OCI-LY7 (cell line): ENCODE data around the gene FCHSD2. TPM values are rescaled to one million over a fixed set of nuclear protein-coding genes. Genes with fewer than 3 reads are reported as not detected.

Source experiments
- BruUV-seq: library from RNA; stranded (reverse); fragments of 400-500 nt; replicated peaks from 2 replicates; lab custom pipeline; 2021; lab: Mats Ljungman, UMichigan
- CTCF ChIA-PET: fragments of 300-600 bp; sonication (Branson Sonifier 250); formaldehyde crosslinking; loops from one replicate; lab custom pipeline; 2022; ENCODE audit warnings: antibody characterized with exemption; ENCODE audit not compliant: unreplicated experiment; lab: Charles Lee
- POLR2A ChIA-PET: fragments of 300-600 bp; sonication (Branson Sonifier 250); formaldehyde crosslinking; loops from one replicate; lab custom pipeline; 2022; ENCODE audit warnings: antibody characterized with exemption; lab: Charles Lee
- DNase-seq: peaks from one replicate; pipeline ENCODE4 v3.0.0-alpha.2; 2015; ENCODE audit warnings: low spot score
- H2AFZ ChIP-seq: fragments of 200-600 bp; sonication (generic), shearing (Covaris generic); 2 replicates; pipeline ENCODE4 v1.6.1; 2014; ENCODE audit warnings: mild to moderate bottlenecking, antibody characterized with exemption, low read length, moderate library complexity
- H3K27ac ChIP-seq: fragments of 200-600 bp; sonication (generic); 2 replicates; pipeline ENCODE4 v1.5.1; 2014; ENCODE audit warnings: mixed run types, low read depth, mild to moderate bottlenecking, moderate library complexity, low read length, inconsistent platforms; ENCODE audit not compliant: poor library complexity, severe bottlenecking
- H3K36me3 ChIP-seq: fragments of 200-600 bp; sonication (generic); 2 replicates; pipeline ENCODE4 v1.6.1; 2014; ENCODE audit warnings: mild to moderate bottlenecking, antibody characterized with exemption, low read length, moderate library complexity, mixed read lengths; ENCODE audit not compliant: insufficient read depth
- H3K4me1 ChIP-seq: fragments of 200-600 bp; sonication (generic); 2 replicates; pipeline ENCODE4 v1.5.1; 2014; ENCODE audit warnings: mild to moderate bottlenecking, low read length; ENCODE audit not compliant: insufficient read depth, poor library complexity, severe bottlenecking
- H3K4me2 ChIP-seq: fragments of 200-600 bp; sonication (generic); 2 replicates; pipeline ENCODE4 v1.6.1; 2014; ENCODE audit warnings: mild to moderate bottlenecking, low read length
- H3K4me3 ChIP-seq: fragments of 200-600 bp; sonication (generic); 2 replicates; pipeline ENCODE4 v1.5.1; 2014; ENCODE audit warnings: mild to moderate bottlenecking, low read depth, low read length; ENCODE audit not compliant: poor library complexity, severe bottlenecking
- H3K79me2 ChIP-seq: fragments of 200-600 bp; sonication (generic); 2 replicates; pipeline ENCODE4 v1.6.1; 2016; ENCODE audit warnings: low read depth, mild to moderate bottlenecking, low read length, moderate library complexity, mixed read lengths; ENCODE audit not compliant: insufficient read depth
- H3K9me2 ChIP-seq: fragments of 200-600 bp; sonication (generic); 2 replicates; pipeline ENCODE4 v1.6.1; 2016; ENCODE audit warnings: mild to moderate bottlenecking, low read length, mixed read lengths; ENCODE audit not compliant: insufficient read depth
- H3K9me3 ChIP-seq: fragments of 200-600 bp; sonication (generic); 2 replicates; pipeline ENCODE4 v1.6.1; 2014; ENCODE audit warnings: mild to moderate bottlenecking, mixed run types, low read length, mixed read lengths
- H4K20me1 ChIP-seq: fragments of 200-600 bp; sonication (generic); 2 replicates; pipeline ENCODE4 v1.6.1; 2014; ENCODE audit warnings: mild to moderate bottlenecking, antibody characterized with exemption, low read length, moderate library complexity, mixed read lengths; ENCODE audit not compliant: insufficient read depth
- EZH2phosphoT487 ChIP-seq: fragments of 200-600 bp; sonication (generic); IDR thresholded peaks from 2 replicates; pipeline ENCODE4 v1.6.1; 2018; ENCODE audit warnings: low read depth, borderline replicate concordance, mild to moderate bottlenecking, mixed run types, antibody characterized with exemption, low read length, moderate library complexity, mixed read lengths
- intact Hi-C: fragments of 100-400 bp; cut with micrococcal nuclease; formaldehyde crosslinking; loops from one replicate; pipeline ENCODE4 v1.10.0; 2022; ENCODE audit not compliant: unreplicated experiment
- total RNA-seq, 2 experiments: library from RNA; depleted of rRNA in 1 of 2; stranded (reverse); fragments of >200 nt in 1 of 2; shearing (Covaris generic) in 1 of 2; gene quantifications; 2 replicates each; pipeline ENCODE4 v1.2.3, GENCODE V29; 2014 to 2022
- TF ChIP-seq, protein P1 (sequence below): fragments of 200-600 bp; sonication (generic); conservative IDR thresholded peaks from 2 replicates; pipeline ENCODE4 v1.5.1; 2014; ENCODE audit warnings: mild to moderate bottlenecking, antibody characterized with exemption, low read length, moderate library complexity, mixed read lengths

The FCHSD2 gene
- total RNA-seq, 2 experiments from 2014 or later, result 39.0 to 147 TPM

DNA sequence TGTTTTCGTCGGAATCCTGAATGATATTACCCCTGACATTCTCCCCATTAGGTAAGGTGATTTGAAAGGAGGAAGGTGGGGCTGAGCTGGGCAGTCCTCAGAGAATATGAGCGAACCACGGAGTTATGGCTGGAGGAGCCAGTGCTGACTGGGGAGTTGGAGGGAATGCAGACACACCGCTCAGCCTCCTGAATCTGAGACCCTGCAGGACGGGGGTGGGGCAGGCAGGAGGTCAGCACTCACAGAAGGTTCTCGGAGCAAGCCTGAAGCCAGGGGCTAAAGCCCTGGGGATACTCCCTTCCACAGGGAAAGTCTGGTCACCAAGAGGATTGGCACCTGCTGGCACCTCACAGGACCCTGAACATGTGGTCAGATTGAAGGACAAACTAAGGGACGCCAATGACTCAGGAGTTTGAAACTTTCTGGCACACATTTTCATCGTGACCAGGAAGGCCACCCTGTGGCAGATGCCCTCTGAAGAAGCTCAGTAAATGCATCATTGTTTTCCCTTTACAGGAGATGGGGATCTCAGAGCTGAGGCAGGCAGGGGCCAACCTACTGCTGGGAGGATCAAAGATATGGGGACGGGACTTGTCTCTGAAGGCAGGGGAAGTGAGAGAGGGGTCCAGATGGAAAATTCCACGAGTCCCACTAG is 26.9 kb upstream of the FCHSD2 start:
- peak overlapping the region; percentile 47; the same call in 1 of the 2 replicates for H3K4me2 ChIP-seq
- no peaks in the 10 kb centered on the region for H3K9me3 ChIP-seq
- POLR2A ChIA-PET, result interaction anchor here (0.5 to 2.7 kb wide), 8 partner anchors 8 to 1723 kb away, joined by 3 to 21 read pairs (median 4); no protein-coding TSS in a partner anchor
- H3K9me2 ChIP-seq, result no peaks in the 10 kb centered on the region
- H3K4me1 ChIP-seq, result peaks cover 91% of the 10 kb centered on the region
- no peak overlapping the region for H3K4me3 ChIP-seq
- no TSS peak for BruUV-seq
- peak overlapping the region; percentile 44 for H3K27ac ChIP-seq
- no peaks in the 10 kb centered on the region for H4K20me1 ChIP-seq
- CTCF ChIA-PET, result no interaction called here
- peak overlapping the region; percentile 63 for H2AFZ ChIP-seq
- TF ChIP-seq EZH2phosphoT487, result no peak
- TF ChIP-seq, protein P1, sequence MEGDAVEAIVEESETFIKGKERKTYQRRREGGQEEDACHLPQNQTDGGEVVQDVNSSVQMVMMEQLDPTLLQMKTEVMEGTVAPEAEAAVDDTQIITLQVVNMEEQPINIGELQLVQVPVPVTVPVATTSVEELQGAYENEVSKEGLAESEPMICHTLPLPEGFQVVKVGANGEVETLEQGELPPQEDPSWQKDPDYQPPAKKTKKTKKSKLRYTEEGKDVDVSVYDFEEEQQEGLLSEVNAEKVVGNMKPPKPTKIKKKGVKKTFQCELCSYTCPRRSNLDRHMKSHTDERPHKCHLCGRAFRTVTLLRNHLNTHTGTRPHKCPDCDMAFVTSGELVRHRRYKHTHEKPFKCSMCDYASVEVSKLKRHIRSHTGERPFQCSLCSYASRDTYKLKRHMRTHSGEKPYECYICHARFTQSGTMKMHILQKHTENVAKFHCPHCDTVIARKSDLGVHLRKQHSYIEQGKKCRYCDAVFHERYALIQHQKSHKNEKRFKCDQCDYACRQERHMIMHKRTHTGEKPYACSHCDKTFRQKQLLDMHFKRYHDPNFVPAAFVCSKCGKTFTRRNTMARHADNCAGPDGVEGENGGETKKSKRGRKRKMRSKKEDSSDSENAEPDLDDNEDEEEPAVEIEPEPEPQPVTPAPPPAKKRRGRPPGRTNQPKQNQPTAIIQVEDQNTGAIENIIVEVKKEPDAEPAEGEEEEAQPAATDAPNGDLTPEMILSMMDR, result no peak
- no peaks in the 10 kb centered on the region for H3K79me2 ChIP-seq
- intact Hi-C loops, result no loop called here
- no peak for DNase-seq
- no peaks in the 10 kb centered on the region for H3K36me3 ChIP-seq

DNA sequence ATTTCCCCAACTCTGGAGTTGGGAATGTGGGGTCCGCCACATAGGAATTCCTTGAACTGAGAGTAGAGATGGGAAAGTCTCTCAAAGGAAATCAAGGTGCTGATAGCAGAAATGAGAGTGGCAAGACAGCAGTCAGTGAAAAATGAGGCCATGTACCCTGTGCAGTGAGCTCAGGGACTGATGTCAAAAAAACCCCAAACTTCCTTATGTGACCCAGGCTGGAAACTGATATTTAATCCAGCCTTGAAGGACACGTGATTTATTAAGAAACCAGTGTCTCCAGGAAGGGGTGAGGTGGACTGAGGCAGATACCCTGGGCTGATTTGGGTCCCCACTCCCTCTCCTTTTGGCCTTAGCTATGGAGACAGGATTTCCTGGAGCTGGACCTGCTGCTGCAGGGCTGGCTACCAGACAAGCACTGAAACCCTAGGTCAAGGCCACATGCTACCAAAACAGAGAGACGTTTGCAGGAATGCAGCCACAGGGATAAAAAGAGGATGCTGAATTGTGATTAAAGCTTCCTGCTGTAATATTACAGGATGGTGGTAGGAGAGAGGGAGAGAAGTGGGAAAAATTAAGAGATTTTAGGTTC is 25.3 kb upstream of the FCHSD2 start:
- peaks cover 94% of the 10 kb centered on the region for H3K4me1 ChIP-seq
- POLR2A ChIA-PET, result interaction anchor here (1.2 to 1.8 kb wide), 3 partner anchors 9 to 25 kb away, joined by 4 to 8 read pairs (median 7); partner anchors contain the start of gene FCHSD2
- no peak for DNase-seq
- TF ChIP-seq, protein P1, result no peak
- no peak for TF ChIP-seq EZH2phosphoT487
- 0 out of 2 replicates have a peak overlapping the region, but pooled peaks have one; percentile 2 for H2AFZ ChIP-seq
- no peak overlapping the region for H3K4me3 ChIP-seq
- BruUV-seq, result no TSS peak
- intact Hi-C loops, result no loop called here
- H3K36me3 ChIP-seq, result no peaks in the 10 kb centered on the region
- H3K9me3 ChIP-seq, result no peaks in the 10 kb centered on the region
- no peaks in the 10 kb centered on the region for H3K79me2 ChIP-seq
- CTCF ChIA-PET, result no interaction called here
- no peaks in the 10 kb centered on the region for H4K20me1 ChIP-seq
- H3K4me2 ChIP-seq, result no peak overlapping the region
- H3K9me2 ChIP-seq, result no peaks in the 10 kb centered on the region
- H3K27ac ChIP-seq, result peak overlapping the region; percentile 6
